ENCODE data around the gene NAV2.
"Not testable (repeated sequence)": the region's sequence is repeated elsewhere in the genome, so short reads cannot be mapped to it uniquely, and the experiment has no call there.

Gene NAV2

DNA sequence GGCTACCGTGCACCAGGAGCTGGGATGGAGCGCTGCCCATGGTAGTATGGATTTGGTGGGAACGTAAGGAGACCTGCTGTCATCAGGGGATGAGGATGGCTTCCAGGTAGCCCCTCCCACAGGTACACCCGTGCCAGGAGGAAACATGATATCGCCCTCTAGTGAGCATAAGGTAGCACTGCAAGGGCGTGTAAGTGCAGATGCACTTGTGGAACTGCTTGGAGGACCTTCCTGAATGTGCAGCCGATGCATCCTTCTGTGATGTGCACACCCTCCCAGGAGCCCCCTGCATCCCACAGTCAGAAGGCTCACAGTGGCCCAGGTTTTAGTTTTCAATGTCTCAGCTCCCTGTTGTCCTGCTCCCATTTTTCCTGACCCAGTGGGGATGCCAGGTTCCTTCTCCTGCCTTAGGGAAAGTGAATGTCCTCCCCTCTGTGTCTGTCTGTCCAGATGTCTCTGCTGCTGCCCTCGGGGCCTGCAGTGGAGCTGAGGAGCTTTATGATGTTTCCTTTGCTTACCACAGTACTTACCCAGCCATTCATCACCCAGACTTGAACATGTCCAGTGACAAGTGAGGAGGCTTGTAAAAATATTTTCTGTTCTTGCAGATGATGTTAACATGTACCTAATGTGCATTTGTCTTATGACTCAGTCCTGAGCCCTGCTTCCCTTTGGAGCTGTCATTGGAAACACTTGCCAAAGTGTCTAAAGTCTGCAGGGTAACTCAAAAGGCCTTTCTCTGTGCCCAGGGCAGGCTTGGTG lies 398.5 kb downstream of the NAV2 start:
- DNase-seq = peak; percentile 47 to 49

DNA sequence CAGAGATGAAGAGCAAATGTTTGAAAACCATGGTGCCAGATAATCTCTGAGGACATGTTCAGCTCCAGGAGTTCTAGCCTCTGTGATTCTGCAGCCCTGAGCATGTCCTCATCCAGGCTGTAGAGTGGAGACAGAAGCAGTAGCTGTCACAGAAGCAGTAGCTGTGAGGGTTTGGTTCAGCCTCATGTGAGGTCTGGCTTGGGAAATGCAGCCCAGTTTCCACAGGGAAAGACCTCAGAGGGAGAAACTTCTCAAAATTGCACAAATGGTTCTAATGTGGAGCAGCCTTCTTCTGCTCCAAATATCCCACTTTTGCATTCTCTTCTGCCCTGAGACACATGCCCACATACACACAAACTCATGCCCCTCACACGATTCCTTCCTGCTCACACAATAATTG lies 399.2 kb downstream of the NAV2 start:
- DNase-seq = no peak

DNA sequence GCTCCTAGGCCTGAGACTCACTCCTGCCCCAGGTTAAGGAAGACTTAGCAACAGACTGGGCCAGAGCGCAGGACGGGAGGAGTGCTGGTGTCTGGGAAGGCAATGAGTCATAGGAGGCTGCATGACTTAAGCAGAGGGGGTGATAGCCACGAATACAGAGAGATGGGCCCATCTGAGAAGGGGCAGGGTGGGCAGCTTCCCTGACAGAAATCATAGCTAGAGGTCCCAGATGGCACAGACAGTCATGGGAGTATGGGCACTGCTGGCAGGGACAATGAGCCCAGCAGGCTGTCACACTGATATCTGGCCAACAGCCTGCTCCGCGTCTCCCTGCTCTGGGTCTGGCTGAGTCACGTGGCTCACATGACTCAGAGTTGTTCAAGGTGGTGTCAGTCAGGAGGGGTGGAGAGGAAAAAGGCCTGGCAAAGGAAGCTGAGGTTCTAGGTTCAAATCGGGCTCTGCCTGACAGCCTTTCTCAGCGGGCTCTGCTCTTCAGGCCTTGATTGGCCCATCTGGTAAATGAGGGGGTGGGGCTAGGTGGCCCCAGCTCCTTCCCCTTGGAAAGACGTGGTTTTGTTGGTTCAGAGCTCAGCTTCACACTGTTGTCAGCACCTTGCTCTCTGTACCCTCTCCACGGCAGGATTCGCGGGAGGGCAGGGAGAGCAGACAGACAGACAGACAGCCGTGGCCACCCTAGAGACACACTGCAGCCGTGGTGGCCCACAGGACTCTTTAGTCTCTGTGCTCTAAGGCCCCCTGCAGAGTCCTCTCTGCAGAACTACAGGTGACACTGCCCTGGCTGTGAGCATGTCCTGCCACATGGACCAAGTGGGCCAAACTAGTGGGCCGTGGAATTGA lies 399.9 kb downstream of the NAV2 start:
- DNase-seq = no peak

DNA sequence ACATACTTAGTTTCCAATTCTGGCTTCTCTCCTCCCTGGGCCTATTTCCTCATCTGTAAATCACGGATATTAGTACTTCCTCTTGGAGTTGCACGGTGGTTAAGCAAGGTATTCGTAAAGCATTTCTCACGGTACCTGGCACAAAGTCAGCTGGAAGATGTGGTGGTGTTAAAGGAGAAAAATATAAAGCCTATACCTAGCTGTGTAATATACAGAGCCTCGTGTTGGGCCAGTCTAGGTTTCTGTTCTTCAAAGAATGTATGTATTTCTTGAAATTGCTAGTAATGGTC lies 400.5 kb downstream of the NAV2 start:
- DNase-seq = no peak

DNA sequence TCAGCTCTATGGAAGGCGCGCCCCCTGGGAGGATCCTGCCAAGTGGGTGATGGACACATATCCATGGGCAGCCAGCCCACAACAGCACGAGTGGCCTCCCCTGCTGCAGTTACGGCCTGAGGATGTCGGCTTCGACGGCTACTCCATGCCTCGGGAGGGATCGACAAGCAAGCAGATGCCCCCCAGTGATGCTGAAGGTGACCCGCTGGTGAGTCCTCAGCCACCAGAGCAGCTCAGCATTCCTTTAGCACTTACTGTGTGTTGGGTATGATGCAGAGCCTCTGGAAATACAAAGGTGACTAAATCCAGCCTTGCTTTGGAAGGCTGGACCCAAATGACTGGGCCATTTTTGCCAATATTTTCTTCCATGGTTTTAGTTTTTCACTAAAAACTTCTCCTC lies 402.0 kb downstream of the NAV2 start:
- DNase-seq = no peak

DNA sequence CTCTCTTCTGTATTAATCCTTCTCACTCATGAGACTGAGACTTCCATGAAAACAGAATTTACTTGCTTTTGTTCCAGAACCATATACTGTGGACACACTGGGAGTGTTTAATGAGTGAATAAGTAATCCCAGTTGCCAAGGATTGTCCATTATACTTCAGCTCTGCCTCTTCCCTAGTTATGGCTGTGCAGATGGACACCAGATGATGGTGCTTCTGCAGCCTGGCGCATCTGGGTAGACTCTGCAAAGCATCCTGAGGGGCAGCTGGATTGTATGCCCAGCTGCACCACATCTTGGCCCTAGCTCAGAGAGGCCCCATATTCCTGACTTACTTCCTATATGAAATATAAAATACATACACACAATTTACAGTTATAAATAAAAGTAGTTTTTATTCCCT lies 404.2 kb downstream of the NAV2 start:
- DNase-seq = no peak

DNA sequence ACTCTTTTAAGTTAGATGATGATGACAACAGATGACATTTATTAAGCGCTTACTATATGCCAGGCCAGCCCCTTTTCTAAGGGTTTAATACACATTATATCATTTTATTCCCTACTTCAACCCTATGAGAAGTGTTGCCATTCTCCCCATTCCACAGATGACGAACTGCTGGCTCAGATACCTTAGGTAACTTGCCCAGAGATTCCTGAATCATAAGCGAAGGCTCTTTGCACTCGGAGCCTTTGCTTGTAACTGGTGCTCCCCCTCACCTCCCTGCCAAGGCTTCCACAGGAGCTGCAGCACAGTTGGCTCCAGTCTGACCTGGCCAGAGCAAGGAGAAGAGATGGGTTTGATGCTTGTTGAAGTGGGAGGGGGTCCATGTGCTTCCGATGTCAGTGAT lies 404.7 kb downstream of the NAV2 start:
- DNase-seq = no peak

DNA sequence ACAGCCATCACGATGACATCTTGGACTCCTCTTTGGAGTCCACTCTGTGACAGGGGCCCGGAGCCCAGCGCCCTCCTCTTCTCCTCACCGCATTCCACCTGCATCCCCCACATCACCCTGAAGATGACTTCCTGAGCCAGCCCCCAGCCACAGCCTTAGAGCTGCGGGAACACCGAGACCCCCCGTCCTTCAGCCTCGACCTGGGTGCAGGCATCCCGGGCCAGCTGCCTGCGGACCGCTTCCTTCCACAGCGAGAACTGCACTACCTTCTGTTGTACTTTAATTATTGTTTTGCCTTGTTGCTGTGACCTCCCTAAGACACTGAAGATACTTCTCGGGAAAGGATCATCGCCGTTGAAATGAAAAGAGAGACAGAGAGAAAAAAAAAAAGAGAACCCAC lies 405.6 kb downstream of the NAV2 start:
- no peak for DNase-seq

DNA sequence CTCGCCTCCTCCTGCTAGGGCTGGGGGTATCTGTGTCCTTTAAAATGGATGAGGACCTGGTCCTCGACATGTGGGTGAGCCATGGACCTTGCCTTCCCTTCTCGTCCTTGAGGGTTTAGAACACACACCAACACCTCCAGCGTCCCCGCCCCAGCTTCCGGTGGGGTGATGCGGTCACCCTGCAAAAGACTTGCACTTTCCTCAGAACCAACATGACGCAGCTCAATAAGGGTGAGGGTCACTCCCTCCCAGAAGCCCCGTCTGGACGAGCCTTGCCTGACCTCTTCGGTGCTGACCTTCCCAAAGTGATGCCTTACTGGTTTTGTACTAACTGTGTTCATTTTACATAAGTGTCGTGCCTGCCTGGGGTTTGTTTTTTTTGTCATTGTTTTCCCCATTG lies 406.7 kb downstream of the NAV2 start:
- no peak for DNase-seq

DNA sequence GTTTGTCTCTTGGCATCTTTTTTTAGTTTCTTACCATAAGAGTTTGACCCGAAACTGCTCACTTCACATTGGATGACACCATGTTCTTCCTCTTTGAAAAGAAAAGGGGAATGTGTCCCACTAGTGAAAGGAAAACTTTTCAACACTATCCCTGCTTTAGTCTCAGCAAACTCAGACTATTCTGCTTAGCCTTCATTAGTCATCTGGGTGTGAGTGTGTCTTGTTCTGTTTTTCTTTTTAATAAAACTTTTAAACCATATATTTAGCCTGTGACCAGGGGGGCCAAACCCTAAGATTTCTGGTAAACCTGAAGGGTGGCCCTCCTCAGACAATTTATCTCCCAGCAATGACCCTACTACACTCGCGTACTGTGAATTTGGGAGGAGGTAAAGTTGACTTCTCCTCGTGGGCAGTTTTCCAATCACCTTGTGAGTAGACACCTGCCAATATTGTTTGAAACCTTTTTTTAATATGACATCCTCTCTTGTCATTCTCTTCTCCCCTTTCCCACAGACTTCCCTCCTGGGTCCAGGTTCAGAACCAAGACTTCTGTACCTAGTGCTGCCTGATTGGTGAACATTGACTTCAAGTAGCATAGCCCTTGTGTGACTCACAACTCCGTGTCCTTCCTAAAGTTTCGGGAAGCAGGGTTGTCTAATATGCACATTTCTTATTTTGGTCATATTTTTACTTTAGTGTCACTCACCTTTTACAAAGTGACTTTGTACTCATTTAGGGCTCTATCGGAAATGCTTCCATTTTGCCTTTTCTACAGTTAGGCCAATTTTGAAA lies 407.7 kb downstream of the NAV2 start:
- DNase-seq = no peak

DNA sequence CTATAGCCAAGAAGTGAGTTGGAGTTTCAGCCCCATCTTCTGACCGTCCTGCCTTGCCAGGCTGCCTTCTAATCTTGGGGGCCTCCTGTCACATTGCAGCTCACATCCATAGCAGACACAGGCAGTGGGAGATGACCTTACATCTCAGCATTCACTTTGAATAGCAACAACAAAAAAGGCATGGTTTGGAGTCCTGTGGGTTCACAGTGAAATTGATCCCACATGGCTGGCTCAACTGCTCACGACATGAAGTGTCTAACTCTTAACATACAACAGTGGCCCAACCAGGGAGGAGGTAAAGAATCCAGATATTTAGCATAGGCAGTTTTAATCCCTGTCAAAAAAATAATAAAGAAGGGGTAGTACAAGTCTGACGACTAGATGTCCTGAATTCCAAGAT lies 409.5 kb downstream of the NAV2 start:
- DNase-seq = no peak

DNA sequence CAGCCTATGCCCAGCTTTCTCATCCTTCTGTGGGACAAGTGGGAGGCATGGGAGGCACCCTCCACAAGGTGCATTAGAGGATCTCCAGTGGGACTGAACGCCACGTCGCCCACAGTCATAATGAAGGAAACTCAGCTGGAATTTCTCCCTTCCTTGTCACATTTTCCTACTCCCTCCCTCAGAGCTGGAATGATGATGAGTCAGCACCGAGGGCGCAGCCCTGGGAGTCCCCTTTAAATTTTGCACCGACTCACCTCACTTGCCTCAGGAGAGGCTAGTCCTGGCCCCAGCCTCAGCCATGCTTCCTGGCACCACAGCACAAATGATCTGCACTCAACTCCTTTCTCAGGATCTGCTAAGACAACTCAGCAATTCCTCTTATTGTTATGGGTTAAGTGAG lies 413.3 kb downstream of the NAV2 start:
- DNase-seq = no peak

DNA sequence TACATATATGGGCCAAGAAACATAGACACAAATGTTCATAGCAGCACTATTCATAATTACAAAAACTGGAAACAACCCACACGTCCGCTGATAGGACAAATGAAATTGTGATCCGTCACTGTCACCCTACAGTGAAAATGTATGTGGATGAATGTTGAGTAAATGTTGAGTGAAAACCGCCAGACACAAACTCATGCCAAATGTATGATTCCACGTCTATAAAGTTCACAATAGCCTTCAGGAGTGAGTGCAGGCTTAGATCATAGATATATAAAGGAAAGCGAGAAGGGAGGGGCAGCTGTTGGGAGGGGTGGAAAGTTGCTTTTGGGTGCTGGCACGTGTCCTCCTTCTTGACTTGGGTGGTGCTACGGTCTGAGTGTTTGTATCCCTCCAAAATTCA lies 414.1 kb downstream of the NAV2 start:
- DNase-seq = no peak

DNA sequence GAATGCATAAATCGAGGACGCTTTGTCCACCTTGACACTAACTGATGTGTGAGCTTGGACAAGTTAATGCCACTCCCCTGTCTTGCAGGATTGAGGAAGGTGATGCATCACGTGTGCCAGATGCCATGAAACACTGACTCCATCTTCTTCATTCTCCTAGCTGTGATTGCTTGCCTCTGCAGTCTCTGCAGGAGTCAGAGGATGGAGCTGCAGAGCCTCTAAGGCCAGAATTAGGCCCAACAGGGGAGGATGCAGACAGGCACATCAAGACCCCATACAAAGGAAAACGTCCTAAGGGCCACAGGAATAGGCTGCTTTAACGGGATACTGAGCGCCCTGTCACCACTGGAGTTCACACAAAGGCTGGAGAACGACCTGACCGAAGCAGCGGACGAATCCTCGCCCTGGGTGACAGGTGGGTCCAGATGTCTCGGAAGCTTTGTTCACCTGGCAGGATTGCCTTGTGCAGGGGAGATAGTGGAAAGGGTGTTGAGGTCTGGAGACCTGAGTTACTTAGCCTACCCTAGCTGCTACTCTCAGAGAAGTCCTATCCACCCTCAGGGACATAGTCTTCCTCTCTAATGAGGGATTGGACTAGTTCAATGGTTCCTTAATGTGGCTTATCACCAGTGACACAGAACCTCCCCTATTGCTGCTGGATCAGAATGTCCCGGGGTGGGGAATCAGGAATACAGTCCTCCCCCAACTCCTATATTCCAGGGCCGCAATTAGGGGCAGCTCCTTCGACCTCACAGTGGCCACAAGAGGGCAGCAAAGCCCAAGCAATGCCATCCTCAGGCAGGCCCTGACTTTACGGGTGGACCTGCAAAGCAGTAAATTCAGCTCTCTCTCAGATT lies 415.3 kb downstream of the NAV2 start:
- peak; percentile 60 to 71 for DNase-seq

DNA sequence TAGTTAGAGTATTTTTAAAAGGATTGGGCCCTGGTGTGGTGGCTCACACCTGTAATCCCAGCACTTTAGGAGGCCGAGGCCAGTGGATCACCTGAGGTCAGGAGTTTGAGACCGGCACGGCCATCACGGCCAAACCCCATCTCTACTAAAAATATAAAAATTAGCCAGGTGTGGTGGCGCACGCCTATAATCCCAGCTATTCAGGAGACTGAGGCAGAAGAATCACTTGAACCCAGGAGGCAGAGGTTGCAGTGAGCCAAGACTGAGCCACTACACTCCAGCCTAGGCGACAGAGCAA lies 415.8 kb downstream of the NAV2 start:
- DNase-seq = not testable (repeated sequence)

DNA sequence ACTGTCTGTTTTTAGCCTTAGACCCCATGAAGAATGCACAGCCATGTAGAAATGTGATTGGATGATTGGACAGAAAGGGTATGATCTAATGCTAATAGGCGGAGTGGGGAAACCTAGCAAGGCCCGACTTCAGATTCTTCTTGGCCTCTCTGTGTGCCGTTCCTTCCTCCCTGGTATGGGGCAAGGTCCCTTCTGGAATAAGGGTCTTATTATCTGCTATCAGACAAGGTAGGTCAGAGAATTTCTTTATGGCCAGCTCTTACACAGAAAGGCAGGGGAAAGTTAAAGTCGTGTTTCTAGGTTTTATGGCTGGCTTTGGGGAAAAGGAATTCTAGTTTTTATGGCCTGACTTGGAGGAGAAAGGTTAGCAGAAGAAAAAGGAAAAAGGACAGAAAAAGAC lies 417.0 kb downstream of the NAV2 start:
- DNase-seq = no peak

DNA sequence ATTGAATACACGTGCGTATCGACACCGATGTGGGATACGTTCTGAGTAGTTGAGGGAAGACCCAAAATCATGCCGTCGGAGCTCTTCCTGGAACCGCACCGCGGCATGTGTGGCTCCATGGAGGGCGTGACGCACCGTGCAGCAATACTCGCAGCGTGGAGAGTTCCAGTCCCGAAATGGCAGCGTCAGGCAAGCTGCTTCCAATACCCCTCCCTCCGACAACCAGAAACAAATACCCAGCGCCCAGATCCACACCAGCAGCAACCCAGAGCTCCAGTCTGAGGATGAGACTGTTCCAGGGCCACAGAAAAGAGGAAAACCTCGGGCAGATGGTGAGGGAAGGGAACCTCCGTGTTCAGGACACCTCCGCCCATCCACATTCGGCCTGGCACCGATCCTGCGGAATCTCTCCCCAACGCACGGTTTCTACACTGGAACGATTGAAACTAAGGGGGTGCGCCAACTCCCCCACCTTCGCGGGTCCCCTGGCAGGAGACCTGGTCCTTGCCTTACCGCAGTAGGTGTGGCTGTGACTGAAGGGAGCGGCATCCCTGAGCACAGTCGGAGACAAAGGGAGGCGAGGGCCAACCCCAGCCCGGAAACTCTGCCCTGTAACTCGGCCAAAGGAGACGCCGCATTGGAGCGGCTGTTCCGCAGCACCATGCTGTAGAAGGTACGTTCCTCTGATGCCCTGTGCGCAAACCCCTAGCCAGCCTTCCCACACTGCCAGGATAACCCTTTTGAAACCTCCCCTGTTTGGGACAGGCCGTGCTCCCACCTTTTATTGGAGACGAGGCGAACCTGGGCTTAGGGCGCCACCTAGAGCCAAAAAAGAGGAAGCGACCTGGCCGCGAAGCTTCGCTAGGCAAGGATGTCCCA lies 419.4 kb downstream of the NAV2 start:
- peak; percentile 30 to 45 for DNase-seq

DNA sequence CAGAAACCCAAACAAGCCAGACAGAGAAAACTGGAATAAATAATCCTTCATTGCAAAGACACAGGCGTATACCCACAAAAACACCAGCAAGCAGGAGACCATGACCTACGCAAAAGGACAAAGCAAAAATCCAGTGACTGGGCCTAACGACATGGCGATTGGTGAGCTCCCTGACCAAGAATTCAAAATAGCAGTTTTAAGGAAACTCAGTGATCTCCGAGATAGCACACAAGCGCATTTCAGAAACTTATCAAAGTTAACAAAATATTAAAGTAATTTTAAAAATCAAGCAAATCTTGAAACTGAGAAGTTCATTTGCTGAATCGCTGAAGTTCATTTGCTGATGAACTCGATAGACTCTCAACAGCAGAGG lies 420.0 kb downstream of the NAV2 start:
- no peak for DNase-seq

DNA sequence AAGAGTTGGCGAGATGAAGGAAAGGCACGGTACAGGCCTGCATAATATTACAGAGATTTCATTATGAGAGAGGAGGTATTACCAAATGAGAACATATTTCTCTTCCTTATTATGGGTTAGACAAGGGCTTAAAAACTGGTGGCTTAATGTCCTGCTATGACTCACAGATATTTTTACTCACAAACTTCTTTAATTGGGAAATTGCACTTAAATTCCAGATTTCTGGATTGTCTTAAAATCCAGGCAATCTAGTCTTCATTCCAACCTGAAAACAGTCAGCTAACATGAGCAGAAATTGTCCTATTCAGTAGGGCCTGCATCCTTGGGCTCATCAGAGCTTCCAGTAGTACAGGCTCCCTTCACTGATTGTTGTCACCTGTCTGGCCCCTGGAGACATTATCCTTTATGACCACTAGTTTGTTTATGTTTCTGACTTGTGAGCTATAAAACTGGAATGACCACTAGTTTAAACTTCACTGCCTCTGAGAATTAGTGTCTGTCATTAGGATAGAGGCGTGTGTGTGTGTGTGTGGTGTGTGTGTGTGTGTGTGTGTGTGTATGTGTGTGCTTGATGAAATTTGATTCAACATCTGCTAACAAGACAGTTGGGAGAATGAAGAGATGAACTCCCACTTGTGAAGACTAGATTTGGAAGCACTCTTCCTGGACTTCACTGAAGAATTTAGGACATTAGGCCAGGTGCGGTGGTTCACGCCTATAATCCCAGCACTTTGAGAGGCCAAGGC lies 422.5 kb downstream of the NAV2 start:
- no peak for DNase-seq

DNA sequence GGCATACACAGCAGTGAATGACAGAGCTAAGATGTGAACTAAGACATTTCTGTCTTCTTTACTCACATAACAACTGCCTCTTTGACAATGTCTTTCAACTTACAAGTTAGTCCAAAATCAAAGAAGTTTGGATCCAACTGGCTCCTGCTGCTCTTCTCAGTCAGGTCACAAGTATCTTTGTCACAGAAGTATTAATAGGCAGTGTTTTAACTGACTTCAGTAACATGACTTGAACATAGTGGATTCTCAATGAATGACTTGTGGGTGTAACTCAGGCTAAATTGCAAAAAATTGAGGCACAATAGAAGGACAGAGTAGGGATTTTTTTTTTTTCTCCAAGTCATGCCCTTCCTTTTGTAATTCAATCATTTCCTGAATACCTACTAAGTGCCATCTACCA lies 425.0 kb downstream of the NAV2 start:
- DNase-seq = no peak

DNA sequence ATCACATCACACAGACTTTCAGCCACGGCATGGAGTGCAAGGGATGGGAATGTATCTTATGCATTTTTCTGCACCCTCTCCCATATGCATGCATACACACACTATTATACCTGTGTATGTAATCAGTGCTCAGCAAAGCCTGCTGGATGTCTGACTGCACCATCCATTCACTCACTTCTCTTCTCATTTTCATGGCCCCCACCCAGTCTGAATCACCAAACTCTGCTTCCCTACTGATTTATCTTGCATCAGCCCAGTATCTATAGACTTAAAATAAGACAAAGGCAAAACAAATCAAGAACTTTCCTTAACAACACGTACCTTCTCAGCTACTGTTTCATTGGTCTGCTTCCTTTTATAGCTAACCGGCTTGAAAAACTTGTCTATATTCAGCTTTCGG lies 426.1 kb downstream of the NAV2 start:
- no peak for DNase-seq

All from CD4-positive, alpha-beta T cell treated with Interleukin-4 for 1 hour (primary cell).